ENCODE data around the gene LPP. TPM values are rescaled to one million over a fixed set of nuclear protein-coding genes. Genes with fewer than 3 reads are reported as not detected.

The LPP gene
- total and polyA plus RNA-seq, 2 donors from 2014 or later = 6.7 to 233 TPM

DNA sequence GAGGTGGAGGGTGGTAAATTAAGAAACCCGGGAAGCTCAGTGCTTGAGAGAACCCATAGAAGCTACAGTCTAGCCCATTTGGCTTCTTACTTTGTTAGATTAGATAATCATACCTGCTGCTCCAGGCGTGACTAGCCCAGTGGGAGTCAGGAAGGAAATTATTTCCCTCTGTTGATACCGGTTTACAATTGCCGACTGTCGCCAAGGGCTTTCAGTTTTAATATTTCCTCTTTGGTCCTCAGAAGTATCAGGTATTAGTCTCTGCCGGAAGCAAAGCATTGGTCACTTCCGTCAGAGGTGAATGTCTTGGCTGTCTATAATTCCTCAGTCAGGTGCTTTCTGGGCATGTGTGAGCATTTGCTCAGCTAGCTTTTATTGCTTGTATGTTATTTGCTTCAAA, 75.2 kb downstream of the LPP start:
- DNase-seq (no peak), FAIRE-seq (no peak)
- H3K27me3 ChIP-seq (ENCODE audit: control insufficient read depth, insufficient read depth, low read length) = no peaks in the 10 kb centered on the region
- intact Hi-C loops (cut with DNase I) = no loop called here
- TF ChIP-seq, protein P1, sequence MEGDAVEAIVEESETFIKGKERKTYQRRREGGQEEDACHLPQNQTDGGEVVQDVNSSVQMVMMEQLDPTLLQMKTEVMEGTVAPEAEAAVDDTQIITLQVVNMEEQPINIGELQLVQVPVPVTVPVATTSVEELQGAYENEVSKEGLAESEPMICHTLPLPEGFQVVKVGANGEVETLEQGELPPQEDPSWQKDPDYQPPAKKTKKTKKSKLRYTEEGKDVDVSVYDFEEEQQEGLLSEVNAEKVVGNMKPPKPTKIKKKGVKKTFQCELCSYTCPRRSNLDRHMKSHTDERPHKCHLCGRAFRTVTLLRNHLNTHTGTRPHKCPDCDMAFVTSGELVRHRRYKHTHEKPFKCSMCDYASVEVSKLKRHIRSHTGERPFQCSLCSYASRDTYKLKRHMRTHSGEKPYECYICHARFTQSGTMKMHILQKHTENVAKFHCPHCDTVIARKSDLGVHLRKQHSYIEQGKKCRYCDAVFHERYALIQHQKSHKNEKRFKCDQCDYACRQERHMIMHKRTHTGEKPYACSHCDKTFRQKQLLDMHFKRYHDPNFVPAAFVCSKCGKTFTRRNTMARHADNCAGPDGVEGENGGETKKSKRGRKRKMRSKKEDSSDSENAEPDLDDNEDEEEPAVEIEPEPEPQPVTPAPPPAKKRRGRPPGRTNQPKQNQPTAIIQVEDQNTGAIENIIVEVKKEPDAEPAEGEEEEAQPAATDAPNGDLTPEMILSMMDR (IDR thresholded peaks at IDR 0.05; ENCODE audit: borderline replicate concordance, extremely low read depth, insufficient read depth) = no peak
- H3K9me3 ChIP-seq (ENCODE audit: control insufficient read depth in 2 of 3, insufficient read depth in 1 of 3, low read length in 3 of 3) = no peaks in the 10 kb centered on the region
- H3K36me3 ChIP-seq (ENCODE audit: control insufficient read depth in 2 of 3, insufficient read depth in 3 of 3, low read length in 3 of 3) = peaks cover 0 to 2% (median 0%) of the 10 kb centered on the region in 3 donors
- H3K9ac ChIP-seq (ENCODE audit: low read length in 3 of 3) = no peak overlapping the region
- no peak overlapping the region for H3K4me3 ChIP-seq (ENCODE audit: low read length in 3 of 3)
- H3K4me1 ChIP-seq (ENCODE audit: control insufficient read depth in 2 of 3, insufficient read depth in 2 of 3, low read depth in 1 of 3, low read length in 3 of 3) = peaks cover 0 to 2% (median 0%) of the 10 kb centered on the region in 3 donors
- no peak overlapping the region for H3K27ac ChIP-seq (ENCODE audit: low read depth in 2 of 2, low read length in 2 of 2)

DNA sequence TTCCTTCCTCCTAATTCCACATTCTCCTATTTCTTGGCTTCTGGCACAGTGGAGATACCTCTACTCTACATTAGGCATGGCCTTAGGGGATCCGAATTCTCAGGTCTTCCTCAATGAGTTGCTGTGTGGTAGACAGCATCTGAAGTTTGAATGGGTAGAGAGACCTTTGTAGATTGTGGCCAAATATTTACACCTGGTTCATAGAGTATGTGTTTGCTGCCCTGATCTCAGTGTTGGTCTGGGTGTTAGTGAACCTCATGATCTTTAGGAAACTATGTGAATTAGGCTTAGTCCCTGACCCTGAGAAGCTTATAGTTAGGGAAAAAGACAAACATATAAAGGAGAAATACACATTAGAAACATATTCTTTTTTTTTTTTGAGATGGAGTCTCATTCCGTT, 75.8 kb downstream of the LPP start:
- no peak overlapping the region for H3K27ac ChIP-seq (ENCODE audit: low read depth in 2 of 2, low read length in 2 of 2)
- H3K27me3 ChIP-seq (ENCODE audit: control insufficient read depth, insufficient read depth, low read length) = no peaks in the 10 kb centered on the region
- intact Hi-C loops (cut with DNase I) = no loop called here
- DNase-seq = no peak
- no peak overlapping the region for H3K4me3 ChIP-seq (ENCODE audit: low read length in 3 of 3)
- TF ChIP-seq, protein P1 (IDR thresholded peaks at IDR 0.05; ENCODE audit: borderline replicate concordance, extremely low read depth, insufficient read depth) = no peak
- FAIRE-seq = no peak
- no peaks in the 10 kb centered on the region for H3K9me3 ChIP-seq (ENCODE audit: control insufficient read depth in 2 of 3, insufficient read depth in 1 of 3, low read length in 3 of 3)
- no peak overlapping the region for H3K9ac ChIP-seq (ENCODE audit: low read length in 3 of 3)
- H3K4me1 ChIP-seq (ENCODE audit: control insufficient read depth in 2 of 3, insufficient read depth in 2 of 3, low read depth in 1 of 3, low read length in 3 of 3) = peaks cover 0 to 2% (median 0%) of the 10 kb centered on the region in 3 donors
- H3K36me3 ChIP-seq (ENCODE audit: control insufficient read depth in 2 of 3, insufficient read depth in 3 of 3, low read length in 3 of 3) = peaks cover 0 to 2% (median 0%) of the 10 kb centered on the region in 3 donors

DNA sequence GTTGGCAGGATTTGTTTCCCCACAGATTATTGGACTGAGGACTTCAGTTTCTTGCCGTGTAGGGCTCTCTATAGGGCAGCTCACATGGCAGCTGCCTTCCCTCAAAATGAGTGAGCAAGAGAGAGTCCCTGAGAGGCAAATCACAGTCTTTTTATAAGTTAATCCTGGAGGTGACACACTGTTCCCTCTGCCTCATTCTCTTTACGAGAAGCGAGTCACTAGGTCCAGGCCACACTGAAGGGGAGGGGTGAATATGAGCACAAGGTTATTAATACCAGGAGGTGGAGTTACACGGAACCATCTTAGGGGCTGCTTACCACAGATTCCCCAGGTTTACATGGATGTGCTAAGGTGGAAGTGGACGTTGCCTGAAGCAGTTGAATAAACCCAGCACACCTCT, 77.0 kb downstream of the LPP start:
- Histone ChIP-seq H3K27me3 (ENCODE audit: control insufficient read depth, insufficient read depth, low read length) (no peaks in the 10 kb centered on the region), H3K36me3 (ENCODE audit: control insufficient read depth in 2 of 3, insufficient read depth in 3 of 3, low read length in 3 of 3) (peaks cover 0 to 2% (median 0%) of the 10 kb centered on the region in 3 donors), H3K9me3 (ENCODE audit: control insufficient read depth in 2 of 3, insufficient read depth in 1 of 3, low read length in 3 of 3) (no peaks in the 10 kb centered on the region), H3K27ac (ENCODE audit: low read depth in 2 of 2, low read length in 2 of 2) (no peak overlapping the region), H3K4me1 (ENCODE audit: control insufficient read depth in 2 of 3, insufficient read depth in 2 of 3, low read depth in 1 of 3, low read length in 3 of 3) (peaks cover 0 to 2% (median 0%) of the 10 kb centered on the region in 3 donors), H3K9ac (ENCODE audit: low read length in 3 of 3) (no peak overlapping the region), H3K4me3 (ENCODE audit: low read length in 3 of 3) (no peak overlapping the region)
- TF ChIP-seq, protein P1 (IDR thresholded peaks at IDR 0.05; ENCODE audit: borderline replicate concordance, extremely low read depth, insufficient read depth) = no peak
- intact Hi-C loops (cut with DNase I) = no loop called here
- FAIRE-seq (no peak), DNase-seq (no peak)

DNA sequence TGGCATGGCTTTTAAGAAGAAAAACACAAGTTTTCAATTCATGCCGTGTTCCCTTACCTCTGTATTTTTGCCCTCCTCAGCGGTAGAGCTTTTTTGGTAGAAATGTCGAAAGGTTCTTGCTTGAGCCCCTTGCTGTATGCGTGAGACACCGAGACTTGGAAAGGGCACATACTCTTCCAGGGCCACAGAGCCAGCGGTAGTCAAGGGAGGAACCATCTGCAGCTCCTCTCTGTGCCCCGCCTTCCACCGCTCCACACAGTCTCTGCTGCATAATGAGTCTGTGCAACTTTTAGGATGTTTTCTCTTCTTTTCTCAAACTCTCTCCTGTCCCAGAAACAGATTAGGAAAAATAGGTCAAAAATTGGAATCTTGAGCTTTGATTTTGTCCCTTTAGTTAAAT, 77.5 kb downstream of the LPP start:
- peaks cover 0 to 2% (median 0%) of the 10 kb centered on the region in 3 donors for H3K4me1 ChIP-seq (ENCODE audit: control insufficient read depth in 2 of 3, insufficient read depth in 2 of 3, low read depth in 1 of 3, low read length in 3 of 3)
- DNase-seq (no peak), FAIRE-seq (no peak)
- H3K27me3 ChIP-seq (ENCODE audit: control insufficient read depth, insufficient read depth, low read length) = no peaks in the 10 kb centered on the region
- no peak overlapping the region for H3K9ac ChIP-seq (ENCODE audit: low read length in 3 of 3)
- TF ChIP-seq, protein P1 (IDR thresholded peaks at IDR 0.05; ENCODE audit: borderline replicate concordance, extremely low read depth, insufficient read depth) = no peak
- intact Hi-C loops (cut with DNase I) = no loop called here
- H3K4me3 ChIP-seq (ENCODE audit: low read length in 3 of 3) = no peak overlapping the region
- H3K27ac ChIP-seq (ENCODE audit: low read depth in 2 of 2, low read length in 2 of 2) = no peak overlapping the region
- H3K36me3 ChIP-seq (ENCODE audit: control insufficient read depth in 2 of 3, insufficient read depth in 3 of 3, low read length in 3 of 3) = peaks cover 0 to 2% (median 0%) of the 10 kb centered on the region in 3 donors
- no peaks in the 10 kb centered on the region for H3K9me3 ChIP-seq (ENCODE audit: control insufficient read depth in 2 of 3, insufficient read depth in 1 of 3, low read length in 3 of 3)

Data from kidney (tissue), 14 donors.